AG04450 (cell line): Measurements from ENCODE around the gene UPK3A. TPM values are rescaled to one million over a fixed set of nuclear protein-coding genes. Genes with fewer than 3 reads are reported as not detected.

ENCODE experiments used
- CTCF ChIA-PET: fragments of 300-600, 350-600 bp; formaldehyde crosslinking; extraction: SDS; loops from one replicate; lab custom pipeline; 2022; ENCODE audit warnings: antibody characterized with exemption, inconsistent platforms; lab: Charles Lee
- POLR2A ChIA-PET: fragments of 350-600 bp; formaldehyde crosslinking; extraction: SDS; loops from one replicate; lab custom pipeline; 2021; ENCODE audit warnings: antibody characterized with exemption, inconsistent platforms; lab: Yijun Ruan, JAX
- DNase-seq: peaks from one replicate; pipeline ENCODE4 v3.0.0-alpha.2; 2011; ENCODE audit warnings: low read depth, low spot score
- H3K27ac ChIP-seq: one replicate; pipeline ENCODE4 v1.5.1; 2012; ENCODE audit warnings: low read depth, low read length, control low read depth
- H3K27me3 ChIP-seq: one replicate; pipeline ENCODE4 v1.6.0; 2012; ENCODE audit warnings: low read length; ENCODE audit not compliant: control insufficient read depth, insufficient read depth
- H3K4me3 ChIP-seq: 2 replicates; pipeline ENCODE4 v1.5.1; 2011; ENCODE audit warnings: mild to moderate bottlenecking, low read depth, low read length, control low read depth
- H3K9me3 ChIP-seq: 2 replicates; pipeline ENCODE4 v1.5.1; 2012; ENCODE audit warnings: low read length; ENCODE audit not compliant: control insufficient read depth, insufficient read depth
- CTCF ChIP-seq: IDR thresholded peaks from 2 replicates; pipeline ENCODE4 v1.5.1; 2011; ENCODE audit warnings: low read depth, low read length, control low read depth, inconsistent platforms
- polyA plus RNA-seq: library from polyadenylated mRNA; depleted of rRNA; stranded (reverse); fragments of >200 nt; gene quantifications from 2 replicates; pipeline ENCODE4 v1.2.3, GENCODE V29; 2011

UPK3A gene
- polyA plus RNA-seq, 1 experiment: not detected

- POLR2A ChIA-PET: no interaction called here
Measured at GRCh38 chr22:45270095-45271020, 14.4 kb upstream of the UPK3A start.

GRCh38 chr22:45271667-45272201 lies 13.0 kb upstream of the UPK3A start:
- DNase-seq: no peak
- H3K27me3 ChIP-seq: peaks cover 2% of the 10 kb centered on the region
- no peak for TF ChIP-seq CTCF
- CTCF ChIA-PET: interaction anchor here (0.6 to 3.6 kb wide), 4 partner anchors 102 to 281 kb away, joined by 3 to 20 read pairs (median 3); no protein-coding TSS in a partner anchor
- no peak overlapping the region for H3K4me3 ChIP-seq
- no peaks in the 10 kb centered on the region for H3K9me3 ChIP-seq
- H3K27ac ChIP-seq: no peak overlapping the region
- POLR2A ChIA-PET: interaction anchor here (0.6 kb wide), 1 partner anchor 167 kb away, joined by 4 read pairs; no protein-coding TSS in a partner anchor

More at GRCh38 chr22:45270095-45271020, 14.4 kb upstream of the UPK3A start:
- Histone ChIP-seq H3K27ac (no peak overlapping the region), H3K4me3 (no peak overlapping the region), H3K9me3 (no peaks in the 10 kb centered on the region), H3K27me3 (peaks cover 2% of the 10 kb centered on the region)
- no peak for DNase-seq
- TF ChIP-seq CTCF: no peak
- CTCF ChIA-PET: interaction anchor here (3.6 kb wide), 1 partner anchor 283 kb away, joined by 20 read pairs; no protein-coding TSS in a partner anchor

- Histone ChIP-seq H3K4me3 (no peak overlapping the region), H3K9me3 (no peaks in the 10 kb centered on the region), H3K27ac (no peak overlapping the region), H3K27me3 (peaks cover 2% of the 10 kb centered on the region)
- no peak for TF ChIP-seq CTCF
- DNase-seq: no peak
- CTCF ChIA-PET: interaction anchor here (1.0 to 3.6 kb wide), 3 partner anchors 143 to 281 kb away, joined by 3 to 20 read pairs (median 3); no protein-coding TSS in a partner anchor
- POLR2A ChIA-PET: no interaction called here
Measured at GRCh38 chr22:45272498-45272897, 12.3 kb upstream of the UPK3A start.

GRCh38 chr22:45273452-45274075 lies 11.2 kb upstream of the UPK3A start:
- POLR2A ChIA-PET: no interaction called here
- Histone ChIP-seq H3K27me3 (peaks cover 2% of the 10 kb centered on the region), H3K27ac (no peak overlapping the region), H3K9me3 (no peaks in the 10 kb centered on the region), H3K4me3 (no peak overlapping the region)
- CTCF ChIA-PET: no interaction called here
- DNase-seq: no peak
- TF ChIP-seq CTCF: no peak
